H9 (cell line): ENCODE results near the gene TIGD1. TPM values are rescaled to one million over a fixed set of nuclear protein-coding genes. Genes with fewer than 3 reads are reported as not detected.
A peak's percentile ranks its signal among the peaks of the same experiment; 100 is the strongest.

Source experiments
- DNase-seq: peaks from one replicate; pipeline ENCODE4 v3.0.0-alpha.2; 2017
- H2AFZ ChIP-seq: one replicate; pipeline ENCODE4 v1.6.1; 2013; ENCODE audit warnings: mild to moderate bottlenecking, low read length, control low read depth, moderate library complexity
- H2AK5ac ChIP-seq: 2 replicates; pipeline ENCODE4 v1.6.1; 2013; ENCODE audit warnings: low read length, control low read depth, mixed read lengths; ENCODE audit not compliant: insufficient read length
- H2BK120ac ChIP-seq: one replicate; pipeline ENCODE4 v1.6.1; 2013; ENCODE audit warnings: low read depth, mild to moderate bottlenecking, low read length, control low read depth, inconsistent platforms; ENCODE audit not compliant: poor library complexity, severe bottlenecking
- H2BK12ac ChIP-seq: 2 replicates; pipeline ENCODE4 v1.6.1; 2013; ENCODE audit warnings: low read length, control low read depth, mixed read lengths, low read depth; ENCODE audit not compliant: insufficient read length
- H2BK15ac ChIP-seq: 2 replicates; pipeline ENCODE4 v1.6.1; 2013; ENCODE audit warnings: low read depth, low read length, control low read depth
- H2BK20ac ChIP-seq: one replicate; pipeline ENCODE4 v1.6.1; 2013; ENCODE audit warnings: low read depth, mild to moderate bottlenecking, low read length, control low read depth, inconsistent platforms; ENCODE audit not compliant: poor library complexity, severe bottlenecking
- H2BK5ac ChIP-seq: 2 replicates; pipeline ENCODE4 v1.6.1; 2013; ENCODE audit warnings: low read length, control low read depth, mixed read lengths; ENCODE audit not compliant: insufficient read length
- H3K14ac ChIP-seq: 2 replicates; pipeline ENCODE4 v1.6.1; 2013; ENCODE audit warnings: low read length, control low read depth; ENCODE audit not compliant: insufficient read depth
- H3K18ac ChIP-seq: 2 replicates; pipeline ENCODE4 v1.6.1; 2013; ENCODE audit warnings: low read depth, mild to moderate bottlenecking, mixed read lengths, low read length, control low read depth; ENCODE audit not compliant: insufficient read length
- H3K23ac ChIP-seq: 2 replicates; pipeline ENCODE4 v1.6.1; 2013; ENCODE audit warnings: low read length, control low read depth, mixed read lengths, low read depth; ENCODE audit not compliant: insufficient read length
- H3K23me2 ChIP-seq: 2 replicates; pipeline ENCODE4 v1.6.1; 2013; ENCODE audit warnings: low read depth, mild to moderate bottlenecking, mixed read lengths, low read length, control low read depth; ENCODE audit not compliant: insufficient read length, poor library complexity, severe bottlenecking
- H3K27ac ChIP-seq: 2 replicates; pipeline ENCODE4 v1.5.1; 2013; ENCODE audit warnings: low read length, control low read depth, mixed read lengths, low read depth; ENCODE audit not compliant: insufficient read length
- H3K27me3 ChIP-seq: 2 replicates; pipeline ENCODE4 v1.6.1; 2013; ENCODE audit warnings: low read length, control low read depth, inconsistent platforms; ENCODE audit not compliant: insufficient read depth
- H3K4ac ChIP-seq: 2 replicates; pipeline ENCODE4 v1.6.1; 2013; ENCODE audit warnings: low read depth, mild to moderate bottlenecking, control low read depth, inconsistent platforms, low read length, moderate library complexity
- H3K4me1 ChIP-seq: 2 replicates; pipeline ENCODE4 v1.6.1; 2013; ENCODE audit warnings: low read length, control low read depth, inconsistent platforms; ENCODE audit not compliant: insufficient read depth
- H3K4me2 ChIP-seq: 2 replicates; pipeline ENCODE4 v1.6.1; 2013; ENCODE audit warnings: low read length, control low read depth, mixed read lengths; ENCODE audit not compliant: insufficient read length, insufficient read depth
- H3K56ac ChIP-seq: 2 replicates; pipeline ENCODE4 v1.6.1; 2013; ENCODE audit warnings: low read depth, mild to moderate bottlenecking, mixed read lengths, low read length, control low read depth; ENCODE audit not compliant: insufficient read length
- H3K79me1 ChIP-seq: 2 replicates; pipeline ENCODE4 v1.6.1; 2013; ENCODE audit warnings: low read depth, mild to moderate bottlenecking, moderate library complexity, low read length, control low read depth, inconsistent platforms; ENCODE audit not compliant: insufficient read depth, poor library complexity, severe bottlenecking
- H3K79me2 ChIP-seq: 2 replicates; pipeline ENCODE4 v1.6.1; 2013; ENCODE audit warnings: low read length, control low read depth, inconsistent platforms; ENCODE audit not compliant: insufficient read depth
- H3K9ac ChIP-seq: 2 replicates; pipeline ENCODE4 v1.6.1; 2013; ENCODE audit warnings: low read length, control low read depth, mixed read lengths; ENCODE audit not compliant: insufficient read length; ENCODE audit errors: extremely low read depth
- H3K9me3 ChIP-seq: one replicate; pipeline ENCODE4 v1.6.1; 2013; ENCODE audit warnings: low read depth, low read length, inconsistent platforms; ENCODE audit not compliant: control insufficient read depth
- H3T11ph ChIP-seq: one replicate; pipeline ENCODE4 v1.6.1; 2013; ENCODE audit warnings: mild to moderate bottlenecking, low read length, control low read depth, inconsistent platforms
- H4K20me1 ChIP-seq: one replicate; pipeline ENCODE4 v1.6.1; 2013; ENCODE audit not compliant: control insufficient read depth, insufficient read length, insufficient read depth
- H4K5ac ChIP-seq: 2 replicates; pipeline ENCODE4 v1.6.1; 2013; ENCODE audit warnings: low read depth, mild to moderate bottlenecking, mixed read lengths, low read length, control low read depth; ENCODE audit not compliant: insufficient read length
- H4K8ac ChIP-seq: replicated peaks from 2 replicates; pipeline ENCODE4 v1.6.1; 2013; ENCODE audit warnings: low read length, control low read depth, mixed read lengths, low read depth; ENCODE audit not compliant: insufficient read length
- H4K91ac ChIP-seq: 2 replicates; pipeline ENCODE4 v1.6.1; 2013; ENCODE audit warnings: low read depth, mild to moderate bottlenecking, moderate library complexity, mixed read lengths, low read length, control low read depth; ENCODE audit not compliant: insufficient read length
- H3K27ac Mint-ChIP-seq, 3 experiments: 2 replicates in 2 of 3; 3 replicates in 1 of 3; pipeline ENCODE4 v1.8.0; 2020 to 2021; ENCODE audit warnings: mixed read lengths in 3 of 3, mild to moderate bottlenecking in 1 of 3, moderate library complexity in 1 of 3
- H3K27me3 Mint-ChIP-seq: 2 replicates; pipeline ENCODE4 v1.8.0; 2021; ENCODE audit warnings: low read depth, mild to moderate bottlenecking, moderate library complexity, mixed read lengths
- H3K36me3 Mint-ChIP-seq, 3 experiments: 2 replicates in 2 of 3; 3 replicates in 1 of 3; pipeline ENCODE4 v1.8.0; 2020 to 2021; ENCODE audit warnings: low read depth in 3 of 3, mixed read lengths in 3 of 3; ENCODE audit not compliant: insufficient read depth in 1 of 3
- H3K4me1 Mint-ChIP-seq, 2 experiments: 2 replicates each; pipeline ENCODE4 v1.8.0; 2020; ENCODE audit warnings: mixed read lengths in 2 of 2
- H3K4me3 Mint-ChIP-seq, 2 experiments: 2 replicates in 1 of 2; 3 replicates in 1 of 2; pipeline ENCODE4 v1.8.0; 2020 to 2021; ENCODE audit warnings: mild to moderate bottlenecking in 2 of 2, mixed read lengths in 2 of 2, moderate library complexity in 1 of 2
- H3K9me3 Mint-ChIP-seq, 2 experiments: 2 replicates in 1 of 2; 3 replicates in 1 of 2; pipeline ENCODE4 v1.8.0; 2020; ENCODE audit warnings: mild to moderate bottlenecking in 2 of 2, mixed read lengths in 2 of 2, moderate library complexity in 1 of 2
- CTCF ChIP-seq: fragments of 200-600 bp; sonication (generic); conservative IDR thresholded peaks from 3 replicates; pipeline ENCODE4 v1.8.0; 2021; ENCODE audit warnings: antibody characterized with exemption, mild to moderate bottlenecking
- WGBS: extraction: QIAGEN DNeasy Blood & Tissue Kit; methylation state at CpG from one replicate; pipeline ENCODE4 v1.1.7; 2013; ENCODE audit warnings: missing lambda C conversion rate, low lambda C conversion rate, mixed read lengths; ENCODE audit not compliant: insufficient read length; ENCODE audit errors: extremely low coverage; 5-methylcytosine and 5-hydroxymethylcytosine counted together
- total RNA-seq: library from RNA; stranded (reverse); gene quantifications from 2 replicates; pipeline ENCODE4 v1.2.1, GENCODE V29; 2021

TIGD1 gene
- total RNA-seq, 1 experiment from 2014 or later = 6.3 TPM

DNA sequence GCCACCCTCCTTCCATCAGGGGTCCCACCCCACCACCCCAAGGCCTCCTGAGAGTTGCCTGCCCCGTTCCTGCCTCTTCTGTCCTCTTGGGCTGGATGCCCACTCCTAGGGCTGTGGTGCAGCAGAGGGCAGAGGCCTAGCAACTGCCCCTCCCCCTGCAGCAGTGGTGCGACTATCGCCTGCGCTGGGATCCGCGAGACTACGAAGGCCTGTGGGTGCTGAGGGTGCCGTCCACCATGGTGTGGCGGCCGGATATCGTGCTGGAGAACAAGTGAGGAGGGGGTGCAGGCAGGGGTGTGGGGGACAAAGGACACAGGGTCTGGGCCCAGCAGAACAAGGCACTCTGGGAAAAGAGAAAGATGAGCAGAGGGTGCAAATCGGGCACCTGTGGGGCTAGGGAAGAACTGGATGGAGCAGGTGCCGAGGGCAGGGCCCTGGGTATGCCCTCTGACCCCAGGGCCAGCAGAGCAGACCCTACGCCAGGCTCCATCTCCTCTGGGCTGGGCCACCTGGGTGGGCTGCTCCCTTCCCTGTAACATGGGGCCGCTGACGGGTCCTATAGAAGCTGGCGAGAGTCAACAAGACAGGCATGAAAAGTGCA, 9.8 kb downstream of the TIGD1 start:
- peaks cover 10% of the 10 kb centered on the region for H3K27me3 Mint-ChIP-seq
- no peak overlapping the region for H4K5ac ChIP-seq
- H3K9me3 ChIP-seq = no peaks in the 10 kb centered on the region
- no peaks in the 10 kb centered on the region for H4K20me1 ChIP-seq
- H3K9ac ChIP-seq = no peak overlapping the region
- no peaks in the 10 kb centered on the region for H3K79me1 ChIP-seq
- no peak overlapping the region for H3K56ac ChIP-seq
- H3K4ac ChIP-seq = no peak overlapping the region
- no peak overlapping the region for H2BK5ac ChIP-seq
- no peak overlapping the region for H3K27ac ChIP-seq
- H3K9me3 Mint-ChIP-seq = peaks cover 4 to 8% of the 10 kb centered on the region in 2 experiments; a peak in 4 of 5 replicates
- peak overlapping the region in 1 of 3 experiments; percentile 52; a peak in 2 of 7 replicates for H3K27ac Mint-ChIP-seq
- H3T11ph ChIP-seq = no peak overlapping the region
- no peak overlapping the region for H2BK15ac ChIP-seq
- H3K23me2 ChIP-seq = no peaks in the 10 kb centered on the region
- H2BK120ac ChIP-seq = no peak overlapping the region
- no peaks in the 10 kb centered on the region for H3K79me2 ChIP-seq
- no peak overlapping the region for H2AK5ac ChIP-seq
- H3K18ac ChIP-seq = no peak overlapping the region
- no CpG with 5 or more reads among the region's 17 CpGs for WGBS
- H4K91ac ChIP-seq = no peak overlapping the region
- TF ChIP-seq CTCF = no peak
- no peak overlapping the region for H4K8ac ChIP-seq
- H3K23ac ChIP-seq = no peak overlapping the region
- no peak overlapping the region for H2BK20ac ChIP-seq
- H3K36me3 Mint-ChIP-seq = peaks cover 1 to 5% (median 4%) of the 10 kb centered on the region in 3 experiments; a peak in 4 of 7 replicates
- no peak for DNase-seq
- no peak overlapping the region for H2AFZ ChIP-seq
- H3K27me3 ChIP-seq = no peaks in the 10 kb centered on the region; the same call in 1 of the 2 replicates
- no peak overlapping the region for H3K4me3 Mint-ChIP-seq
- H2BK12ac ChIP-seq = no peak overlapping the region
- H3K4me1 Mint-ChIP-seq = peaks cover 18 to 22% of the 10 kb centered on the region in 2 experiments
- no peak overlapping the region for H3K4me2 ChIP-seq
- H3K4me1 ChIP-seq = peaks cover 4% of the 10 kb centered on the region; the same call in 1 of the 2 replicates
- no peak overlapping the region for H3K14ac ChIP-seq
